SH-SY5Y (cell line): ENCODE results near the gene TPRA1.

Experiments
- GATA2 ChIP-seq: IDR thresholded peaks from 2 replicates; pipeline ENCODE4 v1.6.1; 2011; ENCODE audit warnings: mild to moderate bottlenecking, low read depth, low read length
- GATA3 ChIP-seq: IDR thresholded peaks from 2 replicates; pipeline ENCODE4 v1.6.1; 2011; ENCODE audit warnings: low read depth, mild to moderate bottlenecking, low read length, moderate library complexity

DNA sequence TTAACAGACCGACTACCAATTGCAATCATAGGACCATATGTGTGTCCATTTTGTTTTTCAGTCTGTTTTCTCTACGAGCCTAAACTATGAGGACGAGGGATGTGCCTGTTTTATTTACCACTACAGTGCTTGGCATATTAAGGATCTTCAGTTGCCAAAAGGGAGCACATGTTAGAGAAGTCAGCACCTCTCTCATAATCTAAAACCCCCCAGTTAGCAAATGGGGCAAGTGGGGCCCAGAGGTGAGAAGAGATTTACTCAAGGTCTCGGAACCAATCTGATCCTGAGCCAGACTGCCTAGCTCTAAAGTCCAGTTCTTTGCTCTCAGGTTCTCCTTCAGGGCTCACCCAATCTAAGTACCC, 37.9 kb upstream of the TPRA1 start:
- TF ChIP-seq GATA2 (no peak), GATA3 (no peak)
